HFFc6 (cell line): Measurements from ENCODE around the gene NELFB. TPM values are rescaled to one million over a fixed set of nuclear protein-coding genes. Genes with fewer than 3 reads are reported as not detected.

Experiments
- DNase-seq: peaks from one replicate; pipeline ENCODE4 v3.0.0-alpha.2; 2018
- H3K27ac Mint-ChIP-seq: 2 replicates; pipeline ENCODE4 v1.8.0; 2020; ENCODE audit warnings: mild to moderate bottlenecking, mixed read lengths
- H3K27me3 Mint-ChIP-seq: 2 replicates; pipeline ENCODE4 v1.8.0; 2021; ENCODE audit warnings: mild to moderate bottlenecking, moderate library complexity, mixed read lengths; ENCODE audit not compliant: insufficient read depth
- H3K36me3 Mint-ChIP-seq: 2 replicates; pipeline ENCODE4 v1.8.0; 2021; ENCODE audit warnings: low read depth, mixed read lengths
- H3K4me1 Mint-ChIP-seq: 2 replicates; pipeline ENCODE4 v1.8.0; 2020; ENCODE audit warnings: low read depth, mixed read lengths
- H3K4me3 Mint-ChIP-seq: 2 replicates; pipeline ENCODE4 v1.8.0; 2020; ENCODE audit warnings: mild to moderate bottlenecking, moderate library complexity, mixed read lengths
- H3K9me3 Mint-ChIP-seq: 2 replicates; pipeline ENCODE4 v1.8.0; 2020; ENCODE audit warnings: mild to moderate bottlenecking, mixed read lengths
- CTCF ChIP-seq: fragments of 200-600 bp; sonication (generic); IDR thresholded peaks from 2 replicates; pipeline ENCODE4 v1.5.0; 2021; ENCODE audit warnings: antibody characterized with exemption, mild to moderate bottlenecking
- total RNA-seq, 6 experiments: library from RNA; stranded (reverse); fragmentation: NEBNext Ultra II Directional; extraction: Animal tissue kit (Norgen Biotek cat#: 25700); gene quantifications; 2 replicates in 1 of 6; 3 replicates in 5 of 6; pipeline ENCODE4 v1.2.3, GENCODE V29; 2021

NELFB gene
- total RNA-seq, 6 experiments from 2014 or later: 48.5 to 59.9 (median 52.7) TPM

DNA sequence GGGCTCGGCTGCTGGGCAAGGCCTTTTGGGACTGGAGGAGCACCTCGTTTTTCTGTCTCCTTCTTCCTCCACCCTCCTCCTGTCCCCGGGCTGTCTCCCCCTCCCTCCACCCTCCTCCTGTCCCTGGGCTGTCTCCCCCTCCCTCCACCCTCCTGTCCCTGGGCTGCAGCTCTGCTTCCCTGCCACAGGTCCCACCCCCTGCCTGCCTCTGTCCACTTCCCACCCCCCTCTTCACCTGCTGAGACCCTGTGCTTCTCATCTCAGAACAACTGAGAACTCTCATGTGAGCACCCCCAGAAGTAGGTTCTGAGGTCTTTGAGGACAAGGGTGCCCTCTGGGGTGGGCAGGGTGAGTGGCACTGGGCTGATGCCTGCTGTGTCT, 16.6 kb downstream of the NELFB start:
- DNase-seq: no peak
- H3K9me3 Mint-ChIP-seq: no peaks in the 10 kb centered on the region
- TF ChIP-seq CTCF: no peak
- no peak overlapping the region for H3K4me3 Mint-ChIP-seq
- no peak overlapping the region for H3K27ac Mint-ChIP-seq
- H3K4me1 Mint-ChIP-seq: peaks cover 34% of the 10 kb centered on the region
- H3K36me3 Mint-ChIP-seq: peaks cover 20% of the 10 kb centered on the region
- peaks cover 6% of the 10 kb centered on the region for H3K27me3 Mint-ChIP-seq

- Mint-ChIP-seq H3K27ac (no peak overlapping the region), H3K27me3 (peaks cover 10% of the 10 kb centered on the region), H3K36me3 (peaks cover 20% of the 10 kb centered on the region), H3K4me3 (no peak overlapping the region), H3K9me3 (no peaks in the 10 kb centered on the region), H3K4me1 (peaks cover 40% of the 10 kb centered on the region)
- TF ChIP-seq CTCF: no peak
- no peak for DNase-seq
These were observed 17.3 kb downstream of the NELFB start for GRCh38 chr9:137272241-137273094.

GRCh38 chr9:137273095-137273490, 18.0 kb downstream of the NELFB start:
- no peak overlapping the region for H3K27ac Mint-ChIP-seq
- peaks cover 20% of the 10 kb centered on the region for H3K36me3 Mint-ChIP-seq
- TF ChIP-seq CTCF: no peak
- H3K9me3 Mint-ChIP-seq: no peaks in the 10 kb centered on the region
- peaks cover 10% of the 10 kb centered on the region for H3K27me3 Mint-ChIP-seq
- H3K4me3 Mint-ChIP-seq: no peak overlapping the region
- peaks cover 34% of the 10 kb centered on the region for H3K4me1 Mint-ChIP-seq
- no peak for DNase-seq

DNA sequence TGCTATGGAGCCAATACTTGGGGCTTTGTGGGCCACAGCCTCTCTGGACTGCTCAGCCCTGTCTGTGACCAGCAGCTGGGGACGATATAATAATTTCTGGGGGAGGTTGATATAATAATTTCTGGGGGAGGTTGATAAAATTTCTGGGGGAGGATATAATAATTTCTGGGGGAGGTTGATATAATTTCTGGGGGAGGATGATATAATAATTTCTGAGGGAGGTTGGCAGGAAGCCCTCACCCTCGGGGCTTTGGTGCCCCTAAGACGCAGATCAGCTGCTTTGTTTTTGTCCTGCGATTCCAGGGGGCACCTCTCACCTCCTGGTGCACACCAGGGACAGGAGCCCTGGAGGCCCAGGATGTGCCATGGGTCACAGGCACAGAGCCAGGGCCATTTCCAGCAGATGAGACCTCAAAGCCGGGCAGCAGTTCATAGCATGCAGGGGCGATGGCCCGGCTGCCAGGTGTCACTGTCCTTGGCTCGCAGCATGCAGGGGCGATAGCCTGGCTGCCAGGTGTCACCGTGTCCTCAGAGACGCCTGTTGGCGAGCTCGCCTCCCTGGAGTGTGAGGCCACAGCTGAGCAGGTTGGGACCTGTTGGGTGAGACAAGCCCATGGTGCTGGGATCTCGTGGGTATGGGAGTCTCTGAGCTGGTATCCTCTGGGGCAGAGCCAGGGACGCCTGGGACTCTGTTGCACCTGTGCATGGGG, 18.6 kb downstream of the NELFB start:
- H3K4me3 Mint-ChIP-seq: no peak overlapping the region
- TF ChIP-seq CTCF: no peak
- H3K4me1 Mint-ChIP-seq: peaks cover 27% of the 10 kb centered on the region
- peaks cover 13% of the 10 kb centered on the region for H3K36me3 Mint-ChIP-seq
- peaks cover 10% of the 10 kb centered on the region for H3K27me3 Mint-ChIP-seq
- no peak overlapping the region for H3K27ac Mint-ChIP-seq
- no peak for DNase-seq
- no peaks in the 10 kb centered on the region for H3K9me3 Mint-ChIP-seq

DNA sequence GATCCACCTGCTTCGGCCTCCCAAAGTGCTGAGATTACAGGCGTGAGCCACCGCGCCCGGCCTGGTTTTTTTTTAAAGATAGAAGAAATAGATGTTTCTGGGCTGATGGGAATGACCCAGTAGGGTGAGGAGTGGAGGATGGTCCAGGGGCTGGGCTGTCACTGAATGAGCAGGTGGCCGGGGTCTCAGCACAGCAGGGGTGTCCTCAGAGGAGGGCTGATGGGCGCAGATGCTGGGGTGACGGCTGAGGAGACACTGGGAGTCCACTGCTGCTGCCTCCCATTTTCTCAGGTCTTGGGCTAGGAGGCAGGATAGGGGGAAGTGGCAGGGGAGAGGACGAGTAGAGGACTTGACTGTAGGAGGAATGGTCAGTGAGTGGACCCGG, 20.1 kb downstream of the NELFB start:
- no peak for TF ChIP-seq CTCF
- DNase-seq: no peak
- peak overlapping the region; percentile 72 for H3K27ac Mint-ChIP-seq
- no peaks in the 10 kb centered on the region for H3K9me3 Mint-ChIP-seq
- H3K4me1 Mint-ChIP-seq: peaks cover 16% of the 10 kb centered on the region
- no peaks in the 10 kb centered on the region; the same call in 1 of the 2 replicates for H3K36me3 Mint-ChIP-seq
- peaks cover 7% of the 10 kb centered on the region for H3K27me3 Mint-ChIP-seq
- no peak overlapping the region for H3K4me3 Mint-ChIP-seq
